GM23338 (cell line): ENCODE results near the gene SIRT2.

Source experiments
- CTCF ChIP-seq, 2 experiments: fragments of 200-600 bp in 1 of 2; sonication (generic) in 1 of 2; conservative IDR thresholded peaks; 2 replicates each; pipeline versions ENCODE4 v1.5.1 to v1.6.1; 2016 to 2017; ENCODE audit warnings: antibody characterized with exemption in 2 of 2, low read depth in 2 of 2, mild to moderate bottlenecking in 2 of 2, moderate library complexity in 1 of 2
- EZH2 ChIP-seq: fragments of 200-600 bp; sonication (generic); IDR thresholded peaks from one replicate; pipeline ENCODE4 v1.8.0; 2017; ENCODE audit warnings: antibody characterized with exemption, mild to moderate bottlenecking, low read depth; ENCODE audit not compliant: unreplicated experiment
- EZH2phosphoT487 ChIP-seq: fragments of 200-600 bp; sonication (generic); IDR thresholded peaks from one replicate; pipeline ENCODE4 v1.8.1; 2018; ENCODE audit warnings: antibody characterized with exemption; ENCODE audit not compliant: unreplicated experiment
- JUNB ChIP-seq: IDR thresholded peaks from one replicate; pipeline ENCODE4 v1.6.1; 2016; ENCODE audit warnings: antibody characterized with exemption; ENCODE audit not compliant: unreplicated experiment
- POLR2AphosphoS5 ChIP-seq: IDR thresholded peaks from 2 replicates; pipeline ENCODE4 v1.6.1; 2016; ENCODE audit warnings: antibody characterized with exemption, low read depth
- REST ChIP-seq: IDR thresholded peaks from one replicate; pipeline ENCODE4 v1.6.1; 2018; ENCODE audit warnings: antibody characterized with exemption; ENCODE audit not compliant: unreplicated experiment

- TF ChIP-seq REST: no peak
- no peak for TF ChIP-seq CTCF (conservative IDR thresholded peaks at IDR 0.05; ENCODE audit: low read depth in 2 of 2)
- TF ChIP-seq JUNB: no peak
- TF ChIP-seq POLR2AphosphoS5: no peak
- no peak for TF ChIP-seq EZH2
- TF ChIP-seq EZH2phosphoT487: no peak
Observed at GRCh38 chr19:38862321-38863059, 36.9 kb downstream of the SIRT2 start.
